ENCODE data around the gene CPA1.
A peak's percentile ranks its signal among the peaks of the same experiment; 100 is the strongest.

Gene CPA1

GRCh38 chr7:130356876-130357611 is 23.2 kb upstream of the CPA1 start:
- no peaks in the 10 kb centered on the region for H3K9me3 ChIP-seq (ENCODE audit: control insufficient read depth in 2 of 2, low read length in 2 of 2)
- no peaks in the 10 kb centered on the region for H3K27me3 ChIP-seq (ENCODE audit: control insufficient read depth in 1 of 2, insufficient read depth in 2 of 2, low read length in 2 of 2)
- H3K4me3 ChIP-seq (ENCODE audit: low read length in 2 of 2), result no peak overlapping the region
- peak overlapping the region; percentile 69 for H3K27ac ChIP-seq (ENCODE audit: low read length)
- H3K36me3 ChIP-seq (ENCODE audit: control insufficient read depth in 2 of 2, insufficient read depth in 2 of 2, low read length in 2 of 2), result no peaks in the 10 kb centered on the region
- H3K4me1 ChIP-seq (ENCODE audit: control insufficient read depth, insufficient read depth, low read length), result peaks cover 18% of the 10 kb centered on the region
- H3K9ac ChIP-seq (ENCODE audit: low read length in 2 of 2), result no peak overlapping the region

- H3K9ac ChIP-seq (ENCODE audit: low read length in 2 of 2), result no peak overlapping the region
- H3K36me3 ChIP-seq (ENCODE audit: control insufficient read depth in 2 of 2, insufficient read depth in 2 of 2, low read length in 2 of 2), result no peaks in the 10 kb centered on the region
Measured at GRCh38 chr7:130358471-130358870, 21.8 kb upstream of the CPA1 start.

GRCh38 chr7:130359276-130359857 is 20.9 kb upstream of the CPA1 start:
- Histone ChIP-seq H3K4me1 (ENCODE audit: control insufficient read depth, insufficient read depth, low read length) (peaks cover 14% of the 10 kb centered on the region), H3K36me3 (ENCODE audit: control insufficient read depth in 2 of 2, insufficient read depth in 2 of 2, low read length in 2 of 2) (no peaks in the 10 kb centered on the region), H3K9ac (ENCODE audit: low read length in 2 of 2) (no peak overlapping the region), H3K4me3 (ENCODE audit: low read length in 2 of 2) (no peak overlapping the region), H3K27me3 (ENCODE audit: control insufficient read depth in 1 of 2, insufficient read depth in 2 of 2, low read length in 2 of 2) (no peaks in the 10 kb centered on the region), H3K27ac (ENCODE audit: low read length) (no peak overlapping the region), H3K9me3 (ENCODE audit: control insufficient read depth in 2 of 2, low read length in 2 of 2) (no peaks in the 10 kb centered on the region)

More at GRCh38 chr7:130358471-130358870, 21.8 kb upstream of the CPA1 start:
- H3K4me3 ChIP-seq (ENCODE audit: low read length in 2 of 2), result no peak overlapping the region
- H3K4me1 ChIP-seq (ENCODE audit: control insufficient read depth, insufficient read depth, low read length), result peaks cover 14% of the 10 kb centered on the region
- H3K27ac ChIP-seq (ENCODE audit: low read length), result no peak overlapping the region
- no peaks in the 10 kb centered on the region for H3K9me3 ChIP-seq (ENCODE audit: control insufficient read depth in 2 of 2, low read length in 2 of 2)
- no peaks in the 10 kb centered on the region for H3K27me3 ChIP-seq (ENCODE audit: control insufficient read depth in 1 of 2, insufficient read depth in 2 of 2, low read length in 2 of 2)

- H3K9me3 ChIP-seq (ENCODE audit: control insufficient read depth in 2 of 2, low read length in 2 of 2), result no peaks in the 10 kb centered on the region
- no peak overlapping the region for H3K27ac ChIP-seq (ENCODE audit: low read length)
- H3K27me3 ChIP-seq (ENCODE audit: control insufficient read depth in 1 of 2, insufficient read depth in 2 of 2, low read length in 2 of 2), result no peaks in the 10 kb centered on the region
- H3K9ac ChIP-seq (ENCODE audit: low read length in 2 of 2), result no peak overlapping the region
- no peaks in the 10 kb centered on the region for H3K36me3 ChIP-seq (ENCODE audit: control insufficient read depth in 2 of 2, insufficient read depth in 2 of 2, low read length in 2 of 2)
- H3K4me3 ChIP-seq (ENCODE audit: low read length in 2 of 2), result no peak overlapping the region
- peaks cover 14% of the 10 kb centered on the region for H3K4me1 ChIP-seq (ENCODE audit: control insufficient read depth, insufficient read depth, low read length)
Measured at GRCh38 chr7:130360518-130360917, 19.8 kb upstream of the CPA1 start.

- no peak overlapping the region for H3K27ac ChIP-seq (ENCODE audit: low read length)
- H3K4me3 ChIP-seq (ENCODE audit: low read length in 2 of 2), result no peak overlapping the region
- no peaks in the 10 kb centered on the region for H3K9me3 ChIP-seq (ENCODE audit: control insufficient read depth in 2 of 2, low read length in 2 of 2)
- peaks cover 11% of the 10 kb centered on the region for H3K4me1 ChIP-seq (ENCODE audit: control insufficient read depth, insufficient read depth, low read length)
- H3K27me3 ChIP-seq (ENCODE audit: control insufficient read depth in 1 of 2, insufficient read depth in 2 of 2, low read length in 2 of 2), result no peaks in the 10 kb centered on the region
- H3K36me3 ChIP-seq (ENCODE audit: control insufficient read depth in 2 of 2, insufficient read depth in 2 of 2, low read length in 2 of 2), result no peaks in the 10 kb centered on the region
- H3K9ac ChIP-seq (ENCODE audit: low read length in 2 of 2), result no peak overlapping the region
Measured at GRCh38 chr7:130361681-130362080, 18.6 kb upstream of the CPA1 start.

- Histone ChIP-seq H3K9ac (ENCODE audit: low read length in 2 of 2) (no peak overlapping the region), H3K27ac (ENCODE audit: low read length) (no peak overlapping the region), H3K4me3 (ENCODE audit: low read length in 2 of 2) (no peak overlapping the region), H3K9me3 (ENCODE audit: control insufficient read depth in 2 of 2, low read length in 2 of 2) (no peaks in the 10 kb centered on the region), H3K4me1 (ENCODE audit: control insufficient read depth, insufficient read depth, low read length) (peaks cover 6% of the 10 kb centered on the region), H3K36me3 (ENCODE audit: control insufficient read depth in 2 of 2, insufficient read depth in 2 of 2, low read length in 2 of 2) (no peaks in the 10 kb centered on the region), H3K27me3 (ENCODE audit: control insufficient read depth in 1 of 2, insufficient read depth in 2 of 2, low read length in 2 of 2) (no peaks in the 10 kb centered on the region)
Measured at GRCh38 chr7:130362251-130362816, 18.0 kb upstream of the CPA1 start.

- Histone ChIP-seq H3K27ac (ENCODE audit: low read length) (no peak overlapping the region), H3K4me3 (ENCODE audit: low read length in 2 of 2) (no peak overlapping the region), H3K9me3 (ENCODE audit: control insufficient read depth in 2 of 2, low read length in 2 of 2) (no peaks in the 10 kb centered on the region), H3K36me3 (ENCODE audit: control insufficient read depth in 2 of 2, insufficient read depth in 2 of 2, low read length in 2 of 2) (no peaks in the 10 kb centered on the region), H3K27me3 (ENCODE audit: control insufficient read depth in 1 of 2, insufficient read depth in 2 of 2, low read length in 2 of 2) (no peaks in the 10 kb centered on the region), H3K9ac (ENCODE audit: low read length in 2 of 2) (no peak overlapping the region), H3K4me1 (ENCODE audit: control insufficient read depth, insufficient read depth, low read length) (peaks cover 8% of the 10 kb centered on the region)
Measured at GRCh38 chr7:130363026-130363847, 17.1 kb upstream of the CPA1 start.

GRCh38 chr7:130364451-130364850 is 15.8 kb upstream of the CPA1 start:
- Histone ChIP-seq H3K36me3 (ENCODE audit: control insufficient read depth in 2 of 2, insufficient read depth in 2 of 2, low read length in 2 of 2) (no peaks in the 10 kb centered on the region), H3K27me3 (ENCODE audit: control insufficient read depth in 1 of 2, insufficient read depth in 2 of 2, low read length in 2 of 2) (no peaks in the 10 kb centered on the region), H3K9ac (ENCODE audit: low read length in 2 of 2) (no peak overlapping the region), H3K27ac (ENCODE audit: low read length) (no peak overlapping the region), H3K4me1 (ENCODE audit: control insufficient read depth, insufficient read depth, low read length) (peaks cover 19% of the 10 kb centered on the region), H3K4me3 (ENCODE audit: low read length in 2 of 2) (no peak overlapping the region), H3K9me3 (ENCODE audit: control insufficient read depth in 2 of 2, low read length in 2 of 2) (no peaks in the 10 kb centered on the region)

- no peaks in the 10 kb centered on the region for H3K27me3 ChIP-seq (ENCODE audit: control insufficient read depth in 1 of 2, insufficient read depth in 2 of 2, low read length in 2 of 2)
- no peak overlapping the region for H3K27ac ChIP-seq (ENCODE audit: low read length)
- H3K9ac ChIP-seq (ENCODE audit: low read length in 2 of 2), result no peak overlapping the region
- no peak overlapping the region for H3K4me3 ChIP-seq (ENCODE audit: low read length in 2 of 2)
- peaks cover 25% of the 10 kb centered on the region for H3K4me1 ChIP-seq (ENCODE audit: control insufficient read depth, insufficient read depth, low read length)
- H3K36me3 ChIP-seq (ENCODE audit: control insufficient read depth in 2 of 2, insufficient read depth in 2 of 2, low read length in 2 of 2), result no peaks in the 10 kb centered on the region
- no peaks in the 10 kb centered on the region for H3K9me3 ChIP-seq (ENCODE audit: control insufficient read depth in 2 of 2, low read length in 2 of 2)
Measured at GRCh38 chr7:130365088-130365487, 15.2 kb upstream of the CPA1 start.

- Histone ChIP-seq H3K4me3 (ENCODE audit: low read length in 2 of 2) (no peak overlapping the region), H3K27ac (ENCODE audit: low read length) (no peak overlapping the region), H3K9ac (ENCODE audit: low read length in 2 of 2) (no peak overlapping the region)
Measured at GRCh38 chr7:130365511-130366441, 14.5 kb upstream of the CPA1 start.

More at GRCh38 chr7:130365511-130366441, 14.5 kb upstream of the CPA1 start:
- H3K36me3 ChIP-seq (ENCODE audit: control insufficient read depth in 2 of 2, insufficient read depth in 2 of 2, low read length in 2 of 2), result no peaks in the 10 kb centered on the region
- peaks cover 29% of the 10 kb centered on the region for H3K4me1 ChIP-seq (ENCODE audit: control insufficient read depth, insufficient read depth, low read length)
- H3K9me3 ChIP-seq (ENCODE audit: control insufficient read depth in 2 of 2, low read length in 2 of 2), result no peaks in the 10 kb centered on the region
- H3K27me3 ChIP-seq (ENCODE audit: control insufficient read depth in 1 of 2, insufficient read depth in 2 of 2, low read length in 2 of 2), result no peaks in the 10 kb centered on the region

Data from stomach smooth muscle (tissue), 2 donors.